ENCODE data around the gene SHISA7. TPM values are rescaled to one million over a fixed set of nuclear protein-coding genes. Genes with fewer than 3 reads are reported as not detected.
A peak's percentile ranks its signal among the peaks of the same experiment; 100 is the strongest.

Gene SHISA7
- total RNA-seq, 1 donor from 2014 or later, result 0.21 TPM

DNA sequence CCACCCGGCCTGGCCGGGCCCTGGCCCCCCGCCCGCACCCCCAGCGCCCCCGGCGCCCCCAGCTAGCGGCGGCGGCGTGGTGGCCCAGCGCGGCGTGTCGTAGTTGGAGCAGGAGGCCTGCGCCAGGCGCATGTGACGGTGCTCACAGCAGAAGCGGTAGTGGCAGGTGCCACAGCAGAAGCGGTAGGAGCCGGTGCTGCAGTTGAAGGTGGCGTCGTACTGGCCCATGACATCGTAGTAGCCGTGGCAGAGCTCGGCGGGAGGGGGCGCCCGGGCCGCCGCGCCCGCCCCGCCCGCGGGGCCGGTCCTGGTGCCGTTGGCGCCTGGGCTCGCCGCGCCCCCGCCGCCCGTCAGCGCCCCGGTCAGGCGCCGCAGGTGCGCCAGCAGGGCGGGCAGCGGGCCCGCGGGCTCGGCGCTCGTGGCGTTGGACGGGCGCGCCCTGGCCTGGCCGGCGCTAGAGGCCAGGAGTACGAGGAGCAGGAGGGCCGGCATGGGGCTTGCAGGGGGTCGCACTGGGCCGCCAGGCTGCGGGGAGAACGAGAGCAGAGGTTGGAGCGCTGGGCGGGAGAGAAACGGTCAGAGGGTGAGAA lies 633 bp downstream of the SHISA7 start:
- Histone ChIP-seq H3K9me3 (ENCODE audit: low read depth) (no peaks in the 10 kb centered on the region), H3K27ac (no peak overlapping the region), H3K27me3 (peaks cover 100% of the 10 kb centered on the region), H4K20me1 (ENCODE audit: low read depth) (peaks cover 40% of the 10 kb centered on the region), H3K9ac (no peak overlapping the region), H3K4me3 (peak overlapping the region; percentile 9), H3K36me3 (no peaks in the 10 kb centered on the region), H3F3A (ENCODE audit: low read depth) (peaks cover 32% of the 10 kb centered on the region), H3K79me2 (ENCODE audit: low read depth) (no peaks in the 10 kb centered on the region), H3K4me1 (peaks cover 5% of the 10 kb centered on the region), H3K4me2 (peak overlapping the region; percentile 68), H2AFZ (replicated peaks) (no peak overlapping the region)
- peaks cover 26% of the 10 kb centered on the region for H3K4me1 Mint-ChIP-seq
- peaks cover 41% of the 10 kb centered on the region for H3K27me3 Mint-ChIP-seq (ENCODE audit: insufficient read depth, low read depth)
- TF ChIP-seq EZH2phosphoT487 (IDR thresholded peaks at IDR 0.05), result no peak
- TF ChIP-seq, protein P1, sequence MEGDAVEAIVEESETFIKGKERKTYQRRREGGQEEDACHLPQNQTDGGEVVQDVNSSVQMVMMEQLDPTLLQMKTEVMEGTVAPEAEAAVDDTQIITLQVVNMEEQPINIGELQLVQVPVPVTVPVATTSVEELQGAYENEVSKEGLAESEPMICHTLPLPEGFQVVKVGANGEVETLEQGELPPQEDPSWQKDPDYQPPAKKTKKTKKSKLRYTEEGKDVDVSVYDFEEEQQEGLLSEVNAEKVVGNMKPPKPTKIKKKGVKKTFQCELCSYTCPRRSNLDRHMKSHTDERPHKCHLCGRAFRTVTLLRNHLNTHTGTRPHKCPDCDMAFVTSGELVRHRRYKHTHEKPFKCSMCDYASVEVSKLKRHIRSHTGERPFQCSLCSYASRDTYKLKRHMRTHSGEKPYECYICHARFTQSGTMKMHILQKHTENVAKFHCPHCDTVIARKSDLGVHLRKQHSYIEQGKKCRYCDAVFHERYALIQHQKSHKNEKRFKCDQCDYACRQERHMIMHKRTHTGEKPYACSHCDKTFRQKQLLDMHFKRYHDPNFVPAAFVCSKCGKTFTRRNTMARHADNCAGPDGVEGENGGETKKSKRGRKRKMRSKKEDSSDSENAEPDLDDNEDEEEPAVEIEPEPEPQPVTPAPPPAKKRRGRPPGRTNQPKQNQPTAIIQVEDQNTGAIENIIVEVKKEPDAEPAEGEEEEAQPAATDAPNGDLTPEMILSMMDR (IDR thresholded peaks at IDR 0.05), result no peak
- TF ChIP-seq EZH2 (IDR thresholded peaks at IDR 0.05), result no peak
- DNase-seq (ENCODE audit: low spot score), result peak; percentile 48
- peak overlapping the region; percentile 71 for H3K4me3 Mint-ChIP-seq
- H3K9me3 Mint-ChIP-seq, result peaks cover 11% of the 10 kb centered on the region
- no peaks in the 10 kb centered on the region for H3K36me3 Mint-ChIP-seq
- no peak overlapping the region for H3K27ac Mint-ChIP-seq

DNA sequence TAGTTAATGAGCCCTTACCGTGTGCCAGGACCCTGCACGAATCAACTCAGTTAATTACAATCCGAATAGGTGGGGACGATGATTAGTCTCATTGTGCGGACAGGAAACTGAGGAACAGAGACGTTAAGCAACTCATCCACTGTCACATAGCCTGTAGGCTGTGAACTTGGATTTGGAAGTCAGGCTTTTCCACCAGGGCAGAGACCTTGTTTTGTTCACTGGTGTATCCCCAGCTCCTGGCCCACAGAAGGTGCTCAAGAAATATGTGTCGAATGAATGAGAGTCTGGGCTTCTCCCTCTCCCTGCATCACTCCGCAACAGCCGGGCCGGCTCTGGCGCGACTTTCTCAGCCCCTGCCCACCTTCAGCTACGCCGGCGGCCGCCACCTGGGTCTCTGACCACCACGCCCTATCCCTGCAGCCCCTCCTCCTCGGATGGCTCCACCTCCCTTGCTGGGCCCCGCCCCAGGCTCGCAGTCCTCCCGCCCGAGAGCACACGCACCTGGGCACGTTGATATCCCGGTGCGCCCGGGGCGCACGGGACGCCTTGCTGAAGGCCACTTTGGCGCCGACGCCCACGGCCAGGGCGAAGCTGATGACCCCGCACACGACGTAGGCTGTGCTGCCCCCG lies 1.3 kb downstream of the SHISA7 start:
- no peaks in the 10 kb centered on the region for H3K9me3 ChIP-seq (ENCODE audit: low read depth)
- H3K27me3 Mint-ChIP-seq (ENCODE audit: insufficient read depth, low read depth), result peaks cover 47% of the 10 kb centered on the region
- no peaks in the 10 kb centered on the region for H3K36me3 ChIP-seq
- H2AFZ ChIP-seq (replicated peaks), result no peak overlapping the region
- H3K79me2 ChIP-seq (ENCODE audit: low read depth), result no peaks in the 10 kb centered on the region
- peak; percentile 97 for TF ChIP-seq EZH2phosphoT487 (IDR thresholded peaks at IDR 0.05)
- peak; percentile 98 for TF ChIP-seq EZH2 (IDR thresholded peaks at IDR 0.05)
- TF ChIP-seq, protein P1 (IDR thresholded peaks at IDR 0.05), result no peak
- peaks cover 26% of the 10 kb centered on the region for H3K4me1 Mint-ChIP-seq
- peaks cover 31% of the 10 kb centered on the region for H3F3A ChIP-seq (ENCODE audit: low read depth)
- peaks cover 41% of the 10 kb centered on the region for H4K20me1 ChIP-seq (ENCODE audit: low read depth)
- no peak overlapping the region for H3K9ac ChIP-seq
- no peak overlapping the region for H3K27ac ChIP-seq
- peaks cover 96% of the 10 kb centered on the region for H3K27me3 ChIP-seq
- no peak overlapping the region for H3K4me3 ChIP-seq
- no peak overlapping the region for H3K27ac Mint-ChIP-seq
- peaks cover 11% of the 10 kb centered on the region for H3K9me3 Mint-ChIP-seq
- peak overlapping the region; percentile 47 for H3K4me2 ChIP-seq
- H3K4me1 ChIP-seq, result peaks cover 5% of the 10 kb centered on the region
- H3K4me3 Mint-ChIP-seq, result peak overlapping the region; percentile 68
- peak; percentile 48 for DNase-seq (ENCODE audit: low spot score)
- H3K36me3 Mint-ChIP-seq, result no peaks in the 10 kb centered on the region

DNA sequence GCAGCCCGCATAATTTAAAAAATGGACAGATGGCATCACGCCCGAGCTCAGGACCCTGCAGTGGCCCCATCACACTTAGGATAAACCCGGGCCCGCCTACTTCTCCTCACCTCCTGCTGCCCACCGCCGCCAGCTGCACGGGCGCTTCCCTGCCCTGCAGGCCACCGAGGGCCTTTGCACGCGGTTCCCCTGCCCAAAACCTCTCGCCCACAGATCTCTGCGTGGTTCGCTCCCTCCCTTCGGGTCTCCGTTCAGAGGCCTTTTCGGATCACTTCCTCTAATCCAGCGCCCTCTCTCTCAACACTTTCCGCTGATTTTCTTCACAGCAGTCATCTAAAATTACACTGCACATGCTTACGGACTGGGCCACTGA lies 1.8 kb downstream of the SHISA7 start:
- peaks cover 47% of the 10 kb centered on the region for H3K27me3 Mint-ChIP-seq (ENCODE audit: insufficient read depth, low read depth)
- no peak for DNase-seq (ENCODE audit: low spot score)
- H3K4me3 ChIP-seq, result no peak overlapping the region

More for the DNA sequence above, 1.8 kb downstream of the SHISA7 start:
- Histone ChIP-seq H3K4me1 (peaks cover 5% of the 10 kb centered on the region), H3K27me3 (peaks cover 91% of the 10 kb centered on the region), H3K9ac (no peak overlapping the region), H3K79me2 (ENCODE audit: low read depth) (no peaks in the 10 kb centered on the region), H3K36me3 (no peaks in the 10 kb centered on the region), H3F3A (ENCODE audit: low read depth) (peaks cover 31% of the 10 kb centered on the region), H4K20me1 (ENCODE audit: low read depth) (peaks cover 41% of the 10 kb centered on the region), H2AFZ (replicated peaks) (no peak overlapping the region), H3K4me2 (peak overlapping the region; percentile 13), H3K27ac (no peak overlapping the region), H3K9me3 (ENCODE audit: low read depth) (no peaks in the 10 kb centered on the region)
- TF ChIP-seq, protein P1 (IDR thresholded peaks at IDR 0.05), result no peak
- TF ChIP-seq EZH2 (IDR thresholded peaks at IDR 0.05) (no peak), EZH2phosphoT487 (IDR thresholded peaks at IDR 0.05) (no peak)
- H3K4me1 Mint-ChIP-seq, result peaks cover 26% of the 10 kb centered on the region
- peaks cover 11% of the 10 kb centered on the region for H3K9me3 Mint-ChIP-seq
- H3K27ac Mint-ChIP-seq, result no peak overlapping the region
- H3K4me3 Mint-ChIP-seq, result peak overlapping the region; percentile 68
- no peaks in the 10 kb centered on the region for H3K36me3 Mint-ChIP-seq
